Colonic mucosa (tissue), 4 donors: ENCODE results near the gene GPC6. TPM values are rescaled to one million over a fixed set of nuclear protein-coding genes. Genes with fewer than 3 reads are reported as not detected.
A peak's percentile ranks its signal among the peaks of the same experiment; 100 is the strongest.

Experiments
- DNase-seq: peaks from one replicate; pipeline ENCODE4 v3.0.0-alpha.2; 2020
- H3K27ac ChIP-seq: fragments of 200-600 bp; one replicate; pipeline ENCODE4 v1.8.0; 2021
- H3K27me3 ChIP-seq: fragments of 200-600 bp; one replicate; pipeline ENCODE4 v1.8.0; 2021
- H3K36me3 ChIP-seq: fragments of 200-600 bp; one replicate; pipeline ENCODE4 v1.8.0; 2021
- H3K4me1 ChIP-seq: fragments of 200-600 bp; one replicate; pipeline ENCODE4 v1.8.0; 2021; ENCODE audit warnings: mild to moderate bottlenecking
- H3K4me3 ChIP-seq: fragments of 200-600 bp; one replicate; pipeline ENCODE4 v1.8.0; 2021
- H3K9ac ChIP-seq, 2 donors: one replicate each; pipeline ENCODE4 v1.7.0; 2013; ENCODE audit warnings: control low read depth in 2 of 2, low read depth in 2 of 2, low read length in 2 of 2
- H3K9me3 ChIP-seq: fragments of 200-600 bp; one replicate; pipeline ENCODE4 v1.8.0; 2021
- intact Hi-C: fragments of 100-400 bp; cut with DNase I; formaldehyde crosslinking; loops from one replicate; pipeline ENCODE4 v1.14.1; 2022
- total RNA-seq, 2 donors: library from RNA; stranded (reverse); fragmentation: NEBNext Ultra II Directional in 1 of 2; extraction: Animal tissue kit (Norgen Biotek cat#: 25700) in 1 of 2; gene quantifications; one replicate each; pipeline ENCODE4 v1.2.1, GENCODE V29; 2021
- TF ChIP-seq, protein P1 (sequence below): fragments of 200-600 bp; IDR thresholded peaks from one replicate; pipeline ENCODE4 v1.8.0; 2022; ENCODE audit warnings: antibody characterized with exemption, mild to moderate bottlenecking
- donor health status: healthy.
- donor health status: DM: no; HTN: no; CAD: no.
- donor health status: DM: no; HTN: no; CAD: no.

GPC6 gene
- total RNA-seq, 2 donors from 2014 or later, result 2.3 to 4.0 TPM

DNA sequence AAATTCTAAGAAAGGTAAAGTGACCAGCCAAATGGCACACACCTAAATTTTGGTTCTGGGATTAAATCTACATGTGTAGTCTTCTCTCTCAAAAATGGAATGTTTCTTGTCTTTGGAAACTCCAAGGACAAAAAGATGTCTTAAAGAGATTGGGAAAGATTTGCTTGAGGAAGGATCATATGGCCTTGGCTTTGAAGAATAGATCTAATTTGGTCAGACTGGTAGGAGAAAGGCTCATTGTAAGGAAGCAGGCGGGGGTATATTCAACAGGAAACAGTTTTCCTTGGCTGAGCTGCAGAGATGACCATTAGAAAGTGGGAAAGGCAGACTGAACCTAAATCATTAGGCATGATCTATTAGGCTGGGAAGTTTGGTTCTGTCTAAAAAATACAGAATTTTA lies 887.6 kb downstream of the GPC6 start:
- no peaks in the 10 kb centered on the region for H3K9me3 ChIP-seq
- no peak overlapping the region for H3K27ac ChIP-seq
- intact Hi-C loops, result no loop called here
- no peaks in the 10 kb centered on the region for H3K27me3 ChIP-seq
- TF ChIP-seq, protein P1, sequence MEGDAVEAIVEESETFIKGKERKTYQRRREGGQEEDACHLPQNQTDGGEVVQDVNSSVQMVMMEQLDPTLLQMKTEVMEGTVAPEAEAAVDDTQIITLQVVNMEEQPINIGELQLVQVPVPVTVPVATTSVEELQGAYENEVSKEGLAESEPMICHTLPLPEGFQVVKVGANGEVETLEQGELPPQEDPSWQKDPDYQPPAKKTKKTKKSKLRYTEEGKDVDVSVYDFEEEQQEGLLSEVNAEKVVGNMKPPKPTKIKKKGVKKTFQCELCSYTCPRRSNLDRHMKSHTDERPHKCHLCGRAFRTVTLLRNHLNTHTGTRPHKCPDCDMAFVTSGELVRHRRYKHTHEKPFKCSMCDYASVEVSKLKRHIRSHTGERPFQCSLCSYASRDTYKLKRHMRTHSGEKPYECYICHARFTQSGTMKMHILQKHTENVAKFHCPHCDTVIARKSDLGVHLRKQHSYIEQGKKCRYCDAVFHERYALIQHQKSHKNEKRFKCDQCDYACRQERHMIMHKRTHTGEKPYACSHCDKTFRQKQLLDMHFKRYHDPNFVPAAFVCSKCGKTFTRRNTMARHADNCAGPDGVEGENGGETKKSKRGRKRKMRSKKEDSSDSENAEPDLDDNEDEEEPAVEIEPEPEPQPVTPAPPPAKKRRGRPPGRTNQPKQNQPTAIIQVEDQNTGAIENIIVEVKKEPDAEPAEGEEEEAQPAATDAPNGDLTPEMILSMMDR, result no peak
- no peaks in the 10 kb centered on the region for H3K36me3 ChIP-seq
- no peak for DNase-seq
- H3K4me3 ChIP-seq, result no peak overlapping the region
- no peak overlapping the region for H3K9ac ChIP-seq
- H3K4me1 ChIP-seq, result no peaks in the 10 kb centered on the region

DNA sequence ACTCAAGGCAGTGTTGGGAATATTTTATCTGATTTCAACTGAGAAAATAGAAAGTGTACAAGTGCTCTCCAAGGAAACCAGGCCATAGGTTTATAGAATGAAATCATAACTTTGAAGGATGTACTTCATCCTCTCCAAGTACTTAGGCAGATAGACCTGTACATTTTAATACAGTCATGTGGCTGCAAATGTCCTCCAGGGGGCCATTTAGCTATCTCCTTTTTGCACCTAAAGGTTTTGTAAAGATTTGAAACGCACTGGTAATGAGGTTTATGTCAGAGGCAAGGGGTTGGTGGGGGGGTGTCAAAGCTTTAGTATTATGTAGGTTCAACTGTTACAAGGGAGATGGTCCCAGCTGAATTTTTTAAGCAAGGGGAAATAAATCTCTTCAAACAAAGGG lies 888.4 kb downstream of the GPC6 start:
- Histone ChIP-seq H3K9ac (no peak overlapping the region), H3K4me1 (peaks cover under 1% of the 10 kb centered on the region), H3K4me3 (no peak overlapping the region), H3K27me3 (no peaks in the 10 kb centered on the region), H3K36me3 (no peaks in the 10 kb centered on the region), H3K9me3 (no peaks in the 10 kb centered on the region), H3K27ac (no peak overlapping the region)
- TF ChIP-seq, protein P1, result no peak
- no peak for DNase-seq
- intact Hi-C loops, result no loop called here

DNA sequence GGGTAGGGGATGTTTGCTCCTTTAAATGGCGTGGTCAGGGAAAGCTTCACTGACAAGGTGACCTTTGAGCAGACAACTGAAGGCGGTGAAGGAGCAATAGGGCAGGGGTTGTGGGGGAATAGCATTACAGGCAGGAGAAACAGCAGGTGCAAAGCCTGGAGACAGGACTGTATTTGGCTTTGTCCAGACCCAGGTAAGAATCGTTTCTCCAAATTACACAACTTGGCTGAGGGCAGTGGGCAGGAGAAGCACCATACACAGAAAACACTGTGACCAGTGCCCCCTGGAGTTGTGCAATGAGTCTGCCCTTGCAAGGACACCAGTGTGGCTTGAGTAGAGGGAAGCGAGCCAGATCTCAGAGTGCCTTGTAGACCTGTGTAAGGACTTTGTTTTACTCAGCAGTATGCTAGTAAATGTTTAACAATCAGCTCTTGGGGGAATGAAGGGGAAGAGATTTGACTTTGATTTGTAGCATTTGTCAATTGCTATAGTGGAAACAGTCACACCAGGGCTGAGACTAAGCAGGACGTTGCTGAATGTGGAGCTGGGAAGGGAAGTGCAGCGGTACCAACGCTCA lies 892.8 kb downstream of the GPC6 start:
- H3K27ac ChIP-seq, result peak overlapping the region; percentile 27
- H3K36me3 ChIP-seq, result no peaks in the 10 kb centered on the region
- no peaks in the 10 kb centered on the region for H3K27me3 ChIP-seq
- DNase-seq, result peak; percentile 79
- H3K9ac ChIP-seq, result no peak overlapping the region
- no peak overlapping the region for H3K4me3 ChIP-seq
- TF ChIP-seq, protein P1, result no peak
- H3K4me1 ChIP-seq, result peaks cover 4% of the 10 kb centered on the region
- H3K9me3 ChIP-seq, result no peaks in the 10 kb centered on the region
- intact Hi-C loops, result no loop called here

DNA sequence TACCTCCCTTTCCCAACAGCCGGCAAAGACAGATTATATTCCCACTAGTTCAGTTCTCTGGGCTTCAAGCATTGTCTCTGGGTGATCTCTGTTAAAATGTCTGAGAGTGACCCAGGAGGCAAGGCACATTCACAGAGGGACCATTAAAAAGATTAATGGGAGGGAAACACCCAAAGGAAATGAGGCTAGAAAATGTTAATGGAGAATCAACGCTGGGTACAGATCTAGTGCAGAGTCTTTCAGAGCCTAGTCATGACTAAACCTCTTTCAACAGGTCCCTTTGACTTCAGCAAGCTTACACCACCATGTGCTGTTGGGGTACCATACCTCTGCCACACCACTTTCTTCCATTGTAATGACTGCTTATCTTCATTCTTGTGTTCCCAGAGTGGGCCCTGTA lies 894.3 kb downstream of the GPC6 start:
- H3K4me3 ChIP-seq, result no peak overlapping the region
- H3K9me3 ChIP-seq, result no peaks in the 10 kb centered on the region
- H3K4me1 ChIP-seq, result peaks cover 4% of the 10 kb centered on the region
- intact Hi-C loops, result no loop called here
- no peaks in the 10 kb centered on the region for H3K27me3 ChIP-seq
- no peak overlapping the region for H3K9ac ChIP-seq
- no peak for DNase-seq
- TF ChIP-seq, protein P1, result no peak
- no peaks in the 10 kb centered on the region for H3K36me3 ChIP-seq
- no peak overlapping the region for H3K27ac ChIP-seq

DNA sequence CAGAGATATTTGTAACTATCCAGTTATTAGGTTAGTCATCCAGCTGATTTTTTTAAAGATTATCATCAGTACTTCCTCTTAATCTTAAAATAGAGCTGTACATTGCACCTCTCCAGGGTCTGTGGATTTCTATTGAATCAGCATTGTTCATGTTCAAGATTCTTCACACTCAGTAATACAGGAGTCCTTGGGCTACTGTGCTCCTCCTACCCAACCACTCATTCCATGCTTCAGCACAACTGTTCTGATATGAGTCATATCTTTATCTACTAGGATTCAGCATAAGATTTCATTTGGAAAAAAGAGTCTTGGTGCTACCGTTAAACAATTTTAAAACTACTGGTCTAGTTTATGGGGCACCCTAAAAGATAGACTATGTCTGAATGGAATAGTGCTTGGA lies 895.1 kb downstream of the GPC6 start:
- Histone ChIP-seq H3K27me3 (no peaks in the 10 kb centered on the region), H3K4me1 (peaks cover 4% of the 10 kb centered on the region), H3K9me3 (no peaks in the 10 kb centered on the region), H3K4me3 (no peak overlapping the region), H3K27ac (no peak overlapping the region), H3K36me3 (no peaks in the 10 kb centered on the region), H3K9ac (no peak overlapping the region)
- TF ChIP-seq, protein P1, result no peak
- no peak for DNase-seq
- intact Hi-C loops, result no loop called here
